Spleen (tissue), 7 donors: ENCODE results near the gene SRGN.

ENCODE experiments used
- POLR2A ChIP-seq, 3 donors: fragments of 450-650 bp; IDR thresholded peaks; one replicate each; pipeline ENCODE4 v1.5.1; 2017; ENCODE audit warnings: antibody characterized with exemption in 3 of 3, mild to moderate bottlenecking in 1 of 3
- POLR2AphosphoS5 ChIP-seq, 3 donors: sonication (generic); formaldehyde crosslinking; IDR thresholded peaks; one replicate each; pipeline ENCODE4 v1.5.1; 2017; ENCODE audit warnings: antibody characterized with exemption in 3 of 3
- TF ChIP-seq, protein P1 (sequence below), 11 experiments: fragments of 200-600 bp in 7 of 11; fragments of 450-650 bp in 4 of 11; sonication (generic) in 4 of 11; IDR thresholded peaks in 8 of 11; conservative IDR thresholded peaks in 3 of 11; 1 replicate in 7 of 11; 2 replicates in 4 of 11; pipeline versions ENCODE4 v1.4.0 to v1.8.0; 2016 to 2021; ENCODE audit warnings: antibody characterized with exemption in 11 of 11, inconsistent platforms in 4 of 11, mild to moderate bottlenecking in 1 of 11
- donor health status: DM: no; HTN: no; CAD: no; lungs with moderate emphysema.
- donor health status: DM: no; HTN: no; CAD: no.
- donor health status: DM: no; HTN: no; CAD: no.

DNA sequence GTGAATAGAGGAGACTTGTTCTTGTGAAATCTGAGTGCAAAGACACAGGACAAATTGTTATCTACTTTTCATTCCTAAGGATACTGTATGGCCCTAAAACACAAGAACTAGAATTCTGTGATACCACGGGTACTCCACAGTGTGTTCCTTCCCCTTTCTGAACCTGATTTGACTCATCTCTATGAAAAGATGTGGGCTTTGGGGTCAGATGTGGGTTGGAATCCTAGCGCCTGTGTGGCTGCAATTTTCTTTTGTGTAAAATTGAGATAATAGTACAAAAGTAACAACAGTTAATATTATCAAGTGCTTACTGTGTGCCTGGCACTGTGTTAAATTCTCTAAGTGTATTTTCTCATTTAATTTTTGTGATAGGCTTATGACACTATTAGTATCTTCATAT, 8.1 kb downstream of the SRGN start:
- TF ChIP-seq POLR2AphosphoS5 (IDR thresholded peaks at IDR 0.05) (no peak), POLR2A (IDR thresholded peaks at IDR 0.05) (no peak)
- TF ChIP-seq, protein P1, sequence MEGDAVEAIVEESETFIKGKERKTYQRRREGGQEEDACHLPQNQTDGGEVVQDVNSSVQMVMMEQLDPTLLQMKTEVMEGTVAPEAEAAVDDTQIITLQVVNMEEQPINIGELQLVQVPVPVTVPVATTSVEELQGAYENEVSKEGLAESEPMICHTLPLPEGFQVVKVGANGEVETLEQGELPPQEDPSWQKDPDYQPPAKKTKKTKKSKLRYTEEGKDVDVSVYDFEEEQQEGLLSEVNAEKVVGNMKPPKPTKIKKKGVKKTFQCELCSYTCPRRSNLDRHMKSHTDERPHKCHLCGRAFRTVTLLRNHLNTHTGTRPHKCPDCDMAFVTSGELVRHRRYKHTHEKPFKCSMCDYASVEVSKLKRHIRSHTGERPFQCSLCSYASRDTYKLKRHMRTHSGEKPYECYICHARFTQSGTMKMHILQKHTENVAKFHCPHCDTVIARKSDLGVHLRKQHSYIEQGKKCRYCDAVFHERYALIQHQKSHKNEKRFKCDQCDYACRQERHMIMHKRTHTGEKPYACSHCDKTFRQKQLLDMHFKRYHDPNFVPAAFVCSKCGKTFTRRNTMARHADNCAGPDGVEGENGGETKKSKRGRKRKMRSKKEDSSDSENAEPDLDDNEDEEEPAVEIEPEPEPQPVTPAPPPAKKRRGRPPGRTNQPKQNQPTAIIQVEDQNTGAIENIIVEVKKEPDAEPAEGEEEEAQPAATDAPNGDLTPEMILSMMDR (IDR thresholded peaks at IDR 0.05 in 8 of 11, conservative IDR thresholded peaks at IDR 0.05 in 3 of 11) = no peak
